Esophagus muscularis mucosa (tissue), 3 donors: ENCODE data around the gene CCNY.
"Not testable (repeated sequence)": the region's sequence is repeated elsewhere in the genome, so short reads cannot be mapped to it uniquely, and the experiment has no call there.

Experiments used
- POLR2A ChIP-seq: fragments of 450-650 bp; IDR thresholded peaks from one replicate; pipeline ENCODE4 v1.6.1; 2017; ENCODE audit warnings: antibody characterized with exemption, moderate library complexity, mild to moderate bottlenecking, low read depth
- POLR2AphosphoS5 ChIP-seq, 2 donors: sonication (generic); formaldehyde crosslinking; IDR thresholded peaks; one replicate each; pipeline ENCODE4 v1.6.1; 2017; ENCODE audit warnings: antibody characterized with exemption in 2 of 2
- TF ChIP-seq, protein P1 (sequence below), 3 experiments: fragments of 200-600 bp in 2 of 3; fragments of 450-650 bp in 1 of 3; sonication (generic) in 2 of 3; IDR thresholded peaks; one replicate each; pipeline ENCODE4 v1.5.1; 2017 to 2019; ENCODE audit warnings: antibody characterized with exemption in 3 of 3, mild to moderate bottlenecking in 2 of 3, moderate library complexity in 1 of 3

DNA sequence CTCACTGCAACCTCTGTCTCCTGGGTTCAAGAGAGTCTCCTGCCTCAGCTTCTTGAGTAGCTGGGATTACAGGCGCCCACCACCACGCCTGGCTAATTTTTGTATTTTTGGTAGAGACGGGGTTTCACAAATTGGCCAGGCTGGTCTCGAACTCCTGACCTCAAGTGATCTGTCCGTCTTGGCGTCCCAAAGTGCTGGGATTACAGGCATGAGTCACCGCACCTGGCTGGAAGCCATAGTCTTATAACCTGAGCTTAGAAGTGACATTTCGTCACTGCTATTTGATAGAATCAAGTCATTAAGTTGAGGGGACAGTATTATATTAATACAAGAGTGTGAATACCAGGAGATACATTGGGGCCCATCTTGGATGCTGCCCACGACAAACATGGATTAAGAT, 17.9 kb downstream of the CCNY start:
- TF ChIP-seq, protein P1, sequence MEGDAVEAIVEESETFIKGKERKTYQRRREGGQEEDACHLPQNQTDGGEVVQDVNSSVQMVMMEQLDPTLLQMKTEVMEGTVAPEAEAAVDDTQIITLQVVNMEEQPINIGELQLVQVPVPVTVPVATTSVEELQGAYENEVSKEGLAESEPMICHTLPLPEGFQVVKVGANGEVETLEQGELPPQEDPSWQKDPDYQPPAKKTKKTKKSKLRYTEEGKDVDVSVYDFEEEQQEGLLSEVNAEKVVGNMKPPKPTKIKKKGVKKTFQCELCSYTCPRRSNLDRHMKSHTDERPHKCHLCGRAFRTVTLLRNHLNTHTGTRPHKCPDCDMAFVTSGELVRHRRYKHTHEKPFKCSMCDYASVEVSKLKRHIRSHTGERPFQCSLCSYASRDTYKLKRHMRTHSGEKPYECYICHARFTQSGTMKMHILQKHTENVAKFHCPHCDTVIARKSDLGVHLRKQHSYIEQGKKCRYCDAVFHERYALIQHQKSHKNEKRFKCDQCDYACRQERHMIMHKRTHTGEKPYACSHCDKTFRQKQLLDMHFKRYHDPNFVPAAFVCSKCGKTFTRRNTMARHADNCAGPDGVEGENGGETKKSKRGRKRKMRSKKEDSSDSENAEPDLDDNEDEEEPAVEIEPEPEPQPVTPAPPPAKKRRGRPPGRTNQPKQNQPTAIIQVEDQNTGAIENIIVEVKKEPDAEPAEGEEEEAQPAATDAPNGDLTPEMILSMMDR (IDR thresholded peaks at IDR 0.05): not testable (repeated sequence)
- not testable (repeated sequence) for TF ChIP-seq POLR2AphosphoS5 (IDR thresholded peaks at IDR 0.05); POLR2A
